HEK293T (cell line): ENCODE measurements around the gene PLEKHH3.

Experiments used
- ELF4 ChIP-seq: fragments of 450-650 bp; IDR thresholded peaks from 2 replicates; pipeline ENCODE4 v1.6.1; 2017; ENCODE audit warnings: antibody characterized with exemption
- HDGF ChIP-seq: fragments of 450-650 bp; IDR thresholded peaks from 2 replicates; pipeline ENCODE4 v1.6.1; 2017; ENCODE audit warnings: antibody characterized with exemption, borderline replicate concordance
- TF ChIP-seq, protein P1 (sequence below): fragments of 450-650 bp; IDR thresholded peaks from 2 replicates; pipeline ENCODE4 v1.6.1; 2016

DNA sequence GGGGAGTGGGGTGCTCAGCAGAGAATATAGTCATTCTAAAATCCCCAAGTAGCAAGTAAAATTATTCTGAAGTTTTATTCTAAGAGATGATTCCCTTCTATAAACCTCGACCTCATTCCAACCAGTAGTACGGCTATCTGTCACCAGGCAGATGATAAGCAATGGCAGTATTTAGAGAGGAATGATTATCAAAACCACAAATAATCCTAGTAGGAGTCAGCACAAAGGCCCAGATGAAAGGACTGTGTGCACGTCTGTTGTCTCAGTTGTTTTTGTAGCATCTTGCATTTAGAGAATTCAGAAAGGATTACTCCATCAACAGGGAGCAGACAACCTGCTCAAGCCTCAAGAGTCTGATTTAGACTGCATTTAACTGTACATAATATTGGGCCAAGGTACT lies 46.8 kb upstream of the PLEKHH3 start:
- TF ChIP-seq, protein P1, sequence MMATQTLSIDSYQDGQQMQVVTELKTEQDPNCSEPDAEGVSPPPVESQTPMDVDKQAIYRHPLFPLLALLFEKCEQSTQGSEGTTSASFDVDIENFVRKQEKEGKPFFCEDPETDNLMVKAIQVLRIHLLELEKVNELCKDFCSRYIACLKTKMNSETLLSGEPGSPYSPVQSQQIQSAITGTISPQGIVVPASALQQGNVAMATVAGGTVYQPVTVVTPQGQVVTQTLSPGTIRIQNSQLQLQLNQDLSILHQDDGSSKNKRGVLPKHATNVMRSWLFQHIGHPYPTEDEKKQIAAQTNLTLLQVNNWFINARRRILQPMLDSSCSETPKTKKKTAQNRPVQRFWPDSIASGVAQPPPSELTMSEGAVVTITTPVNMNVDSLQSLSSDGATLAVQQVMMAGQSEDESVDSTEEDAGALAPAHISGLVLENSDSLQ: no peak
- TF ChIP-seq ELF4: no peak
- TF ChIP-seq HDGF: no peak
